Suppressor macrophage (primary cell): Measurements from ENCODE around the gene LONRF2.

ENCODE experiments used
- DNase-seq, 4 experiments: peaks; one replicate each; pipeline ENCODE4 v3.0.0-alpha.2; 2020 to 2022

Gene LONRF2

GRCh38 chr2:100235098-100235497 lies 87.2 kb downstream of the LONRF2 start:
- DNase-seq: no peak

GRCh38 chr2:100234141-100234540 lies 88.2 kb downstream of the LONRF2 start:
- no peak for DNase-seq

DNA sequence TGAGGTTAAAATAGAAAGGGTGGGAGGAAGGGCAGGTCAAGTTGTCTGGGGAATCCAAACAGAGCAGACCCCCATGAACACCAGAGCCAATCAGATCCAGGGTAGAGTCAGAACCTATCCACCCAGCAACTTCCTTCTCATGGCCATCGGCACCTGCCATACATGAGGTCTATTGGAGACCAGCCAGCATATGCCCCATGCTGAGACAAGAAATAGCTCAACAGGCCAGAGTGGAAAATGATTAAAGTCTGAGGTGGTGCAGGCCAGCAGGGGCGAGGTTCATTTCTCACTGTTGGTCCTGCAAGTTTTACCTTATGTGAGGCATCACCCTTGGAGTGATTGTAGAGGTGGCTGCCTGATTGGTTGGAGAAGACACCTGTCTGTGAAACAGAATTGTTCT lies 89.2 kb downstream of the LONRF2 start:
- no peak for DNase-seq

GRCh38 chr2:100230754-100231153 lies 91.5 kb downstream of the LONRF2 start:
- DNase-seq: no peak

GRCh38 chr2:100228967-100229366 lies 93.3 kb downstream of the LONRF2 start:
- DNase-seq: no peak

GRCh38 chr2:100228415-100228814 lies 93.9 kb downstream of the LONRF2 start:
- DNase-seq: no peak

DNA sequence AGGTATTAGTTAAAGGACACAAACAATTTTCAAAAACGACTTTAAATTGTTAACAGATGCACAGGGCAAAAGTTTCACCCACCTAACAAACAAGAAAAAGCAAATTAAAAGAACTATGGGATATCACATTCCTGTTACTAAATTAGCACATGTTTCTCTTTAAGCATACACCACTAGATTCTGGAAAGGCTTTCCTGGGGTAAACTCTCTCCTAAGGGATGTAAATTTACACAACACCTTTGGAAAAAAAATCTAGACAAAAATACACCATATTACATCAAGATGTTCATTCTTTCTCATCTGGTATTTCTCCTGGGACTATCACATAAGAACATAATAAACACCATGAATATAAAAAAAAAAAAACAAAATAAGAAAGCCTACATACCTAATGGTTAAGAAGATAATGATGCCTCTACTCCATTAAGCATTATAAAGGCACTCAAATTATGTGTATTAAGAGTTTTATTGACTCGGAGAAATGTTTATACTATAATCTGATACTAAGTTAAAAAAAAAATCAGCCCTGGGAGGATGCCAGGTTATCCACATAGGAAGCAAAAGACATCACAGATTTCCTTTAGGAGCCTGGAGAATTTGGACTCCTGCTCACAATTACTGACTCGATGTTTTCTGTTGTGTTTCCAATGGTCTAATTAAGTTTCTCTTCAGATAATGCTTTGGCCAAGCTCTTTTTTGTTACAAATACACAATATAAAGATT lies 97.2 kb downstream of the LONRF2 start:
- DNase-seq: no peak

GRCh38 chr2:100223502-100223901 lies 98.8 kb downstream of the LONRF2 start:
- DNase-seq: no peak
